Thoracic aorta (tissue), 2 donors: Measurements from ENCODE around the gene OTUB2. TPM values are rescaled to one million over a fixed set of nuclear protein-coding genes. Genes with fewer than 3 reads are reported as not detected.

Source experiments
- ATAC-seq: fragments of 150-250 bp; one replicate; pipeline ENCODE4 v1.8.0; 2017; ENCODE audit warnings: low read depth; ENCODE audit not compliant: insufficient number of reproducible peaks, low FRiP score
- DNase-seq: peaks from one replicate; pipeline ENCODE4 v3.0.0-alpha.2; 2020; ENCODE audit warnings: low spot score
- H3K27ac ChIP-seq, 2 donors: fragments of 200-600 bp; sonication (generic); 1 replicate in 1 of 2; 2 replicates in 1 of 2; pipeline ENCODE4 v1.5.1; 2016; ENCODE audit warnings: mild to moderate bottlenecking in 2 of 2, moderate library complexity in 2 of 2
- H3K27me3 ChIP-seq: fragments of 200-600 bp; sonication (generic); replicated peaks from 2 replicates; pipeline ENCODE4 v1.6.0; 2016; ENCODE audit warnings: mild to moderate bottlenecking; ENCODE audit not compliant: insufficient read depth
- H3K36me3 ChIP-seq: fragments of 200-600 bp; sonication (generic); one replicate; pipeline ENCODE4 v1.5.1; 2016
- H3K4me1 ChIP-seq, 2 donors: fragments of 200-600 bp; sonication (generic); 1 replicate in 1 of 2; 2 replicates in 1 of 2; pipeline versions ENCODE4 v1.5.1 to v1.6.0; 2016; ENCODE audit warnings: low read depth in 2 of 2, mild to moderate bottlenecking in 1 of 2; ENCODE audit not compliant: control insufficient read depth in 1 of 2
- H3K4me3 ChIP-seq: fragments of 200-600 bp; sonication (generic); 2 replicates; pipeline ENCODE4 v1.5.1; 2016; ENCODE audit warnings: mild to moderate bottlenecking
- H3K9me3 ChIP-seq: fragments of 200-600 bp; sonication (generic); 2 replicates; pipeline ENCODE4 v1.5.1; 2016
- total RNA-seq, 2 donors: library from RNA; depleted of rRNA; stranded (reverse); fragments of >200 nt; gene quantifications; one replicate each; pipeline versions ENCODE4 v1.1.0 to v1.2.3, GENCODE V29; 2016
- TF ChIP-seq, protein P1 (sequence below): fragments of 200-600 bp; sonication (generic); IDR thresholded peaks from one replicate; pipeline ENCODE4 v1.5.1; 2019; ENCODE audit warnings: antibody characterized with exemption

Gene OTUB2
- total RNA-seq, 2 donors from 2014 or later, result 0.14 to 0.71 TPM

DNA sequence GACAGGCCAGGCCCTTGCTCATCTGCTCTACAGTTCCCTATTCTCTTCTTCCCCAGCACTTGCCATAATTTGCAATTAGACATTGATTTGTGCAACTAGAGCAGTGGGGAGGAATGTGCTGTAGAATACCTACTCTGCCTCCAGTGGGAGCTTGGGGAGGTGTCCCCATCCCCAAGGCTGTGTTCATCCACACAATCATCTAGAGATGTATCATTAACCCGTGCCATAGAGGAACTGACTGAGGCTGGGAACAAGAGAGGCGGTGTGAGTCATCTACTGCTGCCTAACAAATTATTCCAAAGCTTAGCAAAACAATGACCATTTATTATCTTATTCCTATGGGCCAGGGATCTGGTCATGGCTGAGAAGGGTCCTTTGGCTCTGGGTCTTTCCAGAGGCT lies 5.1 kb upstream of the OTUB2 start:
- Histone ChIP-seq H3K4me1 (no peaks in the 10 kb centered on the region), H3K4me3 (no peak overlapping the region), H3K27me3 (no peaks in the 10 kb centered on the region), H3K36me3 (no peaks in the 10 kb centered on the region), H3K27ac (no peak overlapping the region), H3K9me3 (no peaks in the 10 kb centered on the region)
- ATAC-seq (no peak), DNase-seq (no peak)
- TF ChIP-seq, protein P1, sequence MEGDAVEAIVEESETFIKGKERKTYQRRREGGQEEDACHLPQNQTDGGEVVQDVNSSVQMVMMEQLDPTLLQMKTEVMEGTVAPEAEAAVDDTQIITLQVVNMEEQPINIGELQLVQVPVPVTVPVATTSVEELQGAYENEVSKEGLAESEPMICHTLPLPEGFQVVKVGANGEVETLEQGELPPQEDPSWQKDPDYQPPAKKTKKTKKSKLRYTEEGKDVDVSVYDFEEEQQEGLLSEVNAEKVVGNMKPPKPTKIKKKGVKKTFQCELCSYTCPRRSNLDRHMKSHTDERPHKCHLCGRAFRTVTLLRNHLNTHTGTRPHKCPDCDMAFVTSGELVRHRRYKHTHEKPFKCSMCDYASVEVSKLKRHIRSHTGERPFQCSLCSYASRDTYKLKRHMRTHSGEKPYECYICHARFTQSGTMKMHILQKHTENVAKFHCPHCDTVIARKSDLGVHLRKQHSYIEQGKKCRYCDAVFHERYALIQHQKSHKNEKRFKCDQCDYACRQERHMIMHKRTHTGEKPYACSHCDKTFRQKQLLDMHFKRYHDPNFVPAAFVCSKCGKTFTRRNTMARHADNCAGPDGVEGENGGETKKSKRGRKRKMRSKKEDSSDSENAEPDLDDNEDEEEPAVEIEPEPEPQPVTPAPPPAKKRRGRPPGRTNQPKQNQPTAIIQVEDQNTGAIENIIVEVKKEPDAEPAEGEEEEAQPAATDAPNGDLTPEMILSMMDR, result no peak

DNA sequence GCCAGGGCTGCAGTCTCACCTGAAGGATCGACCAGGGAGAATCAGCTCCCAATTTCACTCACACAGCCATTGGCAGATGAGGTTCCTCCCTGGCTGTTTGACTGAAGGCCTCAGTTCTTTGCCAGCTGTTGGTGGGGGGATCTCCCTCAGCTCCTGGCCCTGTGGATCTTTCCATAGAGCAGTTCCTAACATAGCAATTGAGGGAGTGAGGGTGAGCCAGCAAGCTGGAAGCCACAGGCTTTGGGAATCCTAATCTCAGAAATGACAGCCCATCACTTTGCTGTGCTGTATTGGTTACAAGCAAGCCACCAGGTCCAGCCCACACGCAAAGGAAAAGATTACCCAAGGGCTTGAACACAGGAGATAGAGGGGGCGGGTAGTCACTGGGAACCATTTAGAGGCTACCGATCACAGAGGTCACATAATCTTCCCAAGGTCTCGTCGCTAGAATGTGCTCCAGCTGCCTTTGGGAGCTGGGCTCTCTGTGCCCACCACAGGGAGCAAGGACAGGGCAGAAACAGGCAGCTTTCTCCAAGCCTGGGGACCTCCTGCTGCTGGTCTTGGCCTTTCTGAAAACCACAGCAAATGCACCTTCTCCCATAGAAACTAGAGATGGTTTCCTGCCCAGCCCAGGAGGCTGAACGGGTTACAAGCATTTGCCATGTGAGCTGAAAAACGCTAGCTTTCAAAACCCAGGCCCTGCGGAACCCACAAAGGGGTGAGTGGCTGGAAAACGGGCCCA lies 4.6 kb upstream of the OTUB2 start:
- TF ChIP-seq, protein P1, result no peak
- no peaks in the 10 kb centered on the region for H3K27me3 ChIP-seq
- no peaks in the 10 kb centered on the region for H3K4me1 ChIP-seq
- H3K27ac ChIP-seq, result no peak overlapping the region
- no peaks in the 10 kb centered on the region for H3K9me3 ChIP-seq
- DNase-seq (no peak), ATAC-seq (no peak)
- H3K36me3 ChIP-seq, result no peaks in the 10 kb centered on the region
- H3K4me3 ChIP-seq, result no peak overlapping the region

DNA sequence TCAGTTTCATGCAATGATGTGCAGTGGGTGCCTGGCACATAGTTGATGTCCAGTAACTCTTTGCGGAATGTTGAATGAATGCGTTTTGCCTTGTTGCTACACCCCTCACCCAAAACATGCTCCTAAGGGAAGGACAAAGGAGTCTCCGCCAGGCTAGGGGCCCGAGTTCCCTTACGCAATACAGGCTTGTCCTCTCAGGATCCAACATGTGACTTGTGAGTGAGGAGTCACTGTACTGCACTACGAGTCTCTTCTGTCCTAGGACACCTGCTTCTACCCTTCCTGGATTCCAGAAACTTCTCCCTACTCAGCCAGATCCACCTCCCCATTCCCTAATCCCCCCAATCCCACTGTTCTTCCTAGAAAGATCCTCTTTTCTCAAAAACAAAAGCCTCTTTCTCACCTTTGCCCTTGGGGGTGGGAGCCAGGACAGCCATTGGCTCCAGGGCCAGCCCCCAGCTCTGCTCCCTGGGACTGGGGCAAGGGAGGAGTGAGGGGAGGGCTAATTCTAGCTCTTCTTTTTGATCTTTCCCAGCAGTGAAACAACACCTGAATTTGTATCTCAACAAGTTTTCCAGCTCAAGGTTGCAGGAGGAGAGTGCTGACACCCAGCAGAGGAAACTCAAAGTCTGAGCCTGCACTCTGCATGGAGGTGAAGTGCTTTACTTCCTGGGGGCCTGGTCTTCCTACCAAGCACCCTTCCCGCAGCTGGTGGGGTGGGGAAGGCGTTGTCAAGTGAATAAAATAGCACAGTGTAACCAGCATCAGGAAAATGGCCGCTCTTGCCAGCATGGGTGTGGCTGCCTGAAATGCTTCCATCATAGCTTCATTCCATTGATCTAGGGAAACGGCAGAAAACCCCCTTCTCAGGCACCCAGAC lies 3.4 kb upstream of the OTUB2 start:
- no peak overlapping the region for H3K27ac ChIP-seq
- no peaks in the 10 kb centered on the region for H3K9me3 ChIP-seq
- H3K36me3 ChIP-seq, result no peaks in the 10 kb centered on the region
- ATAC-seq (no peak), DNase-seq (no peak)
- no peak overlapping the region for H3K4me3 ChIP-seq
- TF ChIP-seq, protein P1, result no peak
- no peaks in the 10 kb centered on the region for H3K4me1 ChIP-seq
- H3K27me3 ChIP-seq, result no peaks in the 10 kb centered on the region

DNA sequence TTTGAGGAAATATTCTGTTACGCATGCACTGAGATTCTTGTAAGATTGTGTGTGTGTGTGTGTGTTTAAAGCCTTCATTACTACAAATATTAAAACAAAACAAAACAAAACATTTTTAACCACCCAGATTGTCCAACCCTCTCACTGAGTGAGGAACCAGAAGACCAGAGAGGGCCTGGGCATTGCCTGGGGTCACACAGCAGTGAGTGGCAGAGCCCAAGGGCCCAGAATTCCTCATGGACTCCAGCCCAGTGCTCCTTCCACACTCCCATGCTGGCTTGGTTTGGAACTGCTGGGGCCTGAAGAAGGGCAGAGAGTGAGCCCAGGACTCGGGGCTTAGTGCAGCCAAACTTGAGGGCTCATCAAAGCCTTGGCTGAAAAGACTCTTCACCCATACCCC lies 1.6 kb upstream of the OTUB2 start:
- Histone ChIP-seq H3K27me3 (no peaks in the 10 kb centered on the region), H3K36me3 (no peaks in the 10 kb centered on the region), H3K4me3 (no peak overlapping the region), H3K4me1 (no peaks in the 10 kb centered on the region), H3K27ac (no peak overlapping the region), H3K9me3 (no peaks in the 10 kb centered on the region)
- TF ChIP-seq, protein P1, result no peak
- DNase-seq (no peak), ATAC-seq (no peak)

DNA sequence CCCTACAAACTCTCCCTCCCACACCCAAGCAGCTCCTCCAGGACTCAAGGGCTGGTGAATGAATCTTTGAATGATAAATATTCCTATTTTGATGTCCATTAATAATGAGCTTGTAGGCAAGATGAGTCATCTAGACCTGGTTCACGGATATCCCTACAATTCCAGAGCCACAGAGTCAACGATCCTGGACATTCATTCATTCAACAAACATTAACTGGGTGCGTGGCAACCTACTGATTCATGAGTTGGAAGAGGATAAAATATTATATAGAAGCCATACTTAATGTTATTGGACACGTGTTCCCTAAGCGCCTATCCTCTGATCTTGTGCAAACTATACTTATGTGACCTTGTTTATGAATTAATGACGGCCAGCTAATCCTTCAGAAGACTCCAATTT lies 420 bp upstream of the OTUB2 start:
- TF ChIP-seq, protein P1, result no peak
- Histone ChIP-seq H3K27me3 (no peaks in the 10 kb centered on the region), H3K27ac (no peak overlapping the region), H3K9me3 (no peaks in the 10 kb centered on the region), H3K36me3 (no peaks in the 10 kb centered on the region), H3K4me1 (no peaks in the 10 kb centered on the region), H3K4me3 (peak overlapping the region; percentile 78)
- ATAC-seq (no peak), DNase-seq (no peak)
